22Rv1 (cell line): ENCODE measurements around the gene CYB561D1.
A peak's percentile ranks its signal among the peaks of the same experiment; 100 is the strongest.

Experiments
- H3K27ac ChIP-seq: fragments of 450-650 bp; 2 replicates; pipeline ENCODE4 v1.5.1; 2017
- ZFX ChIP-seq: fragments of 450-650 bp; IDR thresholded peaks from 2 replicates; pipeline ENCODE4 v1.6.1; 2017; ENCODE audit warnings: antibody characterized with exemption, borderline replicate concordance
- TF ChIP-seq, protein P1 (sequence below): fragments of 450-650 bp; IDR thresholded peaks from 2 replicates; pipeline ENCODE4 v1.5.1; 2017; ENCODE audit warnings: mild to moderate bottlenecking

The CYB561D1 gene

GRCh38 chr1:109481646-109482045 is 12.2 kb upstream of the CYB561D1 start:
- H3K27ac ChIP-seq = no peak overlapping the region
- TF ChIP-seq ZFX = no peak
- TF ChIP-seq, protein P1, sequence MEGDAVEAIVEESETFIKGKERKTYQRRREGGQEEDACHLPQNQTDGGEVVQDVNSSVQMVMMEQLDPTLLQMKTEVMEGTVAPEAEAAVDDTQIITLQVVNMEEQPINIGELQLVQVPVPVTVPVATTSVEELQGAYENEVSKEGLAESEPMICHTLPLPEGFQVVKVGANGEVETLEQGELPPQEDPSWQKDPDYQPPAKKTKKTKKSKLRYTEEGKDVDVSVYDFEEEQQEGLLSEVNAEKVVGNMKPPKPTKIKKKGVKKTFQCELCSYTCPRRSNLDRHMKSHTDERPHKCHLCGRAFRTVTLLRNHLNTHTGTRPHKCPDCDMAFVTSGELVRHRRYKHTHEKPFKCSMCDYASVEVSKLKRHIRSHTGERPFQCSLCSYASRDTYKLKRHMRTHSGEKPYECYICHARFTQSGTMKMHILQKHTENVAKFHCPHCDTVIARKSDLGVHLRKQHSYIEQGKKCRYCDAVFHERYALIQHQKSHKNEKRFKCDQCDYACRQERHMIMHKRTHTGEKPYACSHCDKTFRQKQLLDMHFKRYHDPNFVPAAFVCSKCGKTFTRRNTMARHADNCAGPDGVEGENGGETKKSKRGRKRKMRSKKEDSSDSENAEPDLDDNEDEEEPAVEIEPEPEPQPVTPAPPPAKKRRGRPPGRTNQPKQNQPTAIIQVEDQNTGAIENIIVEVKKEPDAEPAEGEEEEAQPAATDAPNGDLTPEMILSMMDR = no peak

- no peak overlapping the region for H3K27ac ChIP-seq
- no peak for TF ChIP-seq ZFX
- TF ChIP-seq, protein P1 = no peak
These were observed 11.7 kb upstream of the CYB561D1 start for GRCh38 chr1:109482242-109482641.

- TF ChIP-seq ZFX = no peak
- TF ChIP-seq, protein P1 = no peak
- no peak overlapping the region for H3K27ac ChIP-seq
These were observed 10.9 kb upstream of the CYB561D1 start for GRCh38 chr1:109482791-109483671.

GRCh38 chr1:109483672-109484518 is 10.0 kb upstream of the CYB561D1 start, which contains the start of gene ATXN7L2:
ATXN7L2 (plus strand) TSS chr1:109483905; CDS start chr1:109483954, 49 bp downstream.
- TF ChIP-seq, protein P1 = no peak
- TF ChIP-seq ZFX = no peak

GRCh38 chr1:109484519-109484975 is 9.3 kb upstream of the CYB561D1 start:
- TF ChIP-seq ZFX = no peak
- TF ChIP-seq, protein P1 = no peak
- peak overlapping the region; percentile 67 for H3K27ac ChIP-seq

More at GRCh38 chr1:109483672-109484518, 10.0 kb upstream of the CYB561D1 start, which contains the start of gene ATXN7L2:
- H3K27ac ChIP-seq = peak within 1 kb of the TSS; percentile 67

DNA sequence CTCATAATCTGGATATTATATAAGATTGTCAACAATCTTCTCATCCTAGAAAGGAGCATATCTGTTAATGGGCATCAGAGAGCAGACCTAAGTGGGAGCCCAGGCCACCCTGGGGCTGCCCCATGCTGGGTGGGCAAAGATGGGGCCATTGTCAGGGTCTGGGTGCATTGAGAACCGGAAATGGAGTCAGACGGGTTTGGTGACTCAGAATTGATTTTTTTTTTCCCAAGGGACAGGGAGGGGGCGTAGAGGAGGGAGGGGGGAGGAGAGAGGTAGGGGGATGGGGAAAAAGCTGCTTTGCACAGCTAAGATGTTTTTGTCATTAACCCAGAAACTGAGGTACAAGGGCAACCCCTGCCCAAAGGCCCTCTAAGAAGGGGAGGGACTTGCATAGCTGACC is 8.9 kb upstream of the CYB561D1 start:
- H3K27ac ChIP-seq = no peak overlapping the region

More for the DNA sequence above, 8.9 kb upstream of the CYB561D1 start:
- TF ChIP-seq ZFX = no peak
- TF ChIP-seq, protein P1 = no peak
